ACC112 (cell line): ENCODE measurements around the gene SIX3.

Experiments
- H2AFZ ChIP-seq: fragments of 200-600 bp; sonication (generic); one replicate; pipeline ENCODE4 v1.6.0; 2017; ENCODE audit warnings: antibody characterized with exemption, low read length; ENCODE audit not compliant: unreplicated experiment
- H3K27ac ChIP-seq: fragments of 200-600 bp; sonication (generic); 2 replicates; pipeline ENCODE4 v1.5.1; 2014; ENCODE audit warnings: low read depth, mild to moderate bottlenecking, antibody characterized with exemption, low read length, moderate library complexity
- H3K27me3 ChIP-seq: fragments of 200-600 bp; sonication (generic); 2 replicates; pipeline ENCODE4 v1.6.1; 2014; ENCODE audit warnings: mild to moderate bottlenecking, antibody characterized with exemption, low read length, moderate library complexity, mixed read lengths; ENCODE audit not compliant: insufficient read depth
- H3K36me3 ChIP-seq: fragments of 200-600 bp; sonication (generic); 2 replicates; pipeline ENCODE4 v1.6.1; 2016; ENCODE audit warnings: mild to moderate bottlenecking, antibody characterized with exemption, low read length, moderate library complexity, mixed read lengths; ENCODE audit not compliant: insufficient read depth
- H3K4me1 ChIP-seq: fragments of 200-600 bp; sonication (generic); one replicate; pipeline ENCODE4 v1.6.1; 2016; ENCODE audit warnings: low read length, mixed read lengths; ENCODE audit not compliant: insufficient read depth, unreplicated experiment, control insufficient read depth
- H3K4me3 ChIP-seq: fragments of 200-600 bp; sonication (generic); 2 replicates; pipeline ENCODE4 v1.5.1; 2014; ENCODE audit warnings: mild to moderate bottlenecking, low read depth, low read length
- H3K79me2 ChIP-seq: fragments of 200-600 bp; sonication (generic); one replicate; pipeline ENCODE4 v1.6.0; 2016; ENCODE audit warnings: low read length; ENCODE audit not compliant: control insufficient read depth, unreplicated experiment, insufficient read depth

SIX3 gene

DNA sequence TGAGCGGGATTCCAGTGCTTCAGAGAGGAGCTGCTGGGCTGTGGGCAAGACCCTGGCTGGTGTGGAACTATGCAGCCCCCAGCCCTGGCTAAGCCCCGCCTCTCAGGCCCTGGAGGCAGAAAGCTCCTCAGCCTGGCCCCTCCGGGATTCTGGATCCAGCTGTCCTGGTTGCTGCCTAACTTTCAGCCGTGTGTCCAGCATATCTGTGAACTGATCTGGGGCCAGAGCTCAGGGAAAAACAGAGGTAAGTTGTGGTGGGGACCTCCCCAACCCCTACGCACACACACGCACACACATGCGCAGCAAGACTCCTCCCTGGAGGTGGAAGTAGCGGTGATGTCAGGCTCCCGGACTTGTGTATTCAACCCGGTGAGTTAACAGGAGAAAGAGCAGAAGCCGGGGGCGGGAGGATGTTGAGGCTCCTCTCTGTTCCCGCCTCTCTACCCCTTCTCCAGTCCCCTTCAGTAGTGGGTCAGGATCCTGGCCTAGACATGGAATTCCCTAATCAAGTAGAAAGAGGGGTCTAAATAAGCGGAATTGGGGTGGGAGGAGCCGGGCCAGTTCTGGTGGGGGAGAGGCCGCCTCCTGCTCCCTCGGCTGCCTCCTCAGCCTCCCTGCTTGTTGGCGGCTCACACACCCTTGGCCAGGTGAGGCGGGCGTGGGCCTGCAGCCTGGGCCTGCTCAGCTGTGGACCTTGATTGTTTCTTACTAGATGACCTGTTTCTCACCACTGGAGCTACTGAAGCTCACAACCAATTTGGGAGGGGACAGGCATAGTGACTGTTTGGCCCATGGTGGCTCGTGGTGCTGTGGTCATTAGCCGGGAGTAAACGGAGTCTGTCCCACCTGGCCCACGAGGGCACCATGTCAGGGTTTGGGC lies 34.3 kb downstream of the SIX3 start:
- Histone ChIP-seq H3K36me3 (no peaks in the 10 kb centered on the region), H3K79me2 (no peaks in the 10 kb centered on the region), H3K27me3 (no peaks in the 10 kb centered on the region), H2AFZ (no peak overlapping the region), H3K27ac (no peak overlapping the region), H3K4me1 (peaks cover 9% of the 10 kb centered on the region), H3K4me3 (no peak overlapping the region)

DNA sequence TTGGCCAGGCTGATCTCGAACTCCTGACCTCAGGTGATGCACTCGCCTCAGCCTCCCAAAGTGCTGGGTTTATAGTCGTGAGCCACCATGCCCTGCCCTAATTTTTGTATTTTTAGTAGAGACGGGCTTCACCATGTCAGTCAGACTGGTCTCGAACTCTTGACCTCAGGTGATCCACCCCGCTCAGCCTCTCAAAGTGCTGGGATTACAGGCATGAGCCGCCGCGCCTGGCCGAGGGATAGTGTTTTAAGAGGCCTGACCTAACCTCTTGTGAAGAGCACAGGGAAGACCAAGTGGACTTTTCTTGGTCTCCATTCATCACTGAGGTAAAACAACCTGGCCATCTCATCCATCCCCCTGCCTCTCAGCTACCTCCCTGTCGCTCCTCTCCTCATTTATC lies 38.1 kb downstream of the SIX3 start:
- Histone ChIP-seq H3K27ac (no peak overlapping the region), H3K27me3 (no peaks in the 10 kb centered on the region), H3K4me1 (no peaks in the 10 kb centered on the region), H3K79me2 (no peaks in the 10 kb centered on the region), H2AFZ (no peak overlapping the region), H3K36me3 (no peaks in the 10 kb centered on the region), H3K4me3 (no peak overlapping the region)

DNA sequence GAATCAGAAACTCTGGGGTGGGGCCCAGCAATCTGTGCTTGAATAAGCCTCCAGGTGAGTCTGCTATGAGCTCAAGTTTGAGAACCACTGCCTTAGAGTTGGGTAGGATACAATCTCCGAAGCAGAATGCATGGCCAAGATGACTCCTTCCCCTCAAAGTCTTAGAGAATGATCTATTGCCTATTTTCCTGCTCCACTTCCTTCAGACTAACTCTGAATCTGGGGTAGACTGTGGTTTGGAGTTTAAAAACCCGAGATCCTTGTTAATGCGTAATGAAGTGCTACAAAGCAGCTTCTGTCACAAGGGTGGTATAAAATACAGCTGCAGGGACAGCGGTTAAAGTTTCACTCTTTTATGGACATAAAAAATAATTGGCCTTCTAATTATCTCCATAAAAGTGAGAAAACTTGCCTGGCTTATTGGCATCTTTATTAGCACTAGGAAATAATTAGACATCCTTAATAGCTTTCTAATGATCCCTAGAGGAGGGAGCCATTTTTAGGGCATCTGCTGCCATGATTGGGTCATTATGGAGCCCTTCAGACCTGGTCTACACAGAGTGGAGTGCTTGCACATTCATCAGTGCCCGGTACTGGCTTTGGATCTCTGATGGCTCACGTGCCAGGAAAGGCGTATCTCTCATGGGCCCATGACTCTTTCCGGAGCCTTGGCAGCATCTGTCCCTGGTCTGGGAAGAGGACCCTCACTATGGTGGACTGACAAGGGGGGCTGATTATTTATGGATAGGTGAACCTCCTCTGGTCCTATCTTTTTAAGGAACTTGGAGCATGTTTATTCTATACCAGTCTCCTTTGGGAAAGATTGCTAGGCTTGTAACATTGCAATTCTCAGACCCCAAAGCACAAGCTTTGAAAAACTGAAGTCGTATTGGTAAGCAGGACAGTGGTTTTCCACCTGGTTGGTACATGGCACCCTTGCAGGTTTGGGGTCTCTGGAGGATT lies 39.5 kb downstream of the SIX3 start:
- H3K27ac ChIP-seq: no peak overlapping the region
- no peak overlapping the region for H3K4me3 ChIP-seq
- H3K79me2 ChIP-seq: no peaks in the 10 kb centered on the region
- no peaks in the 10 kb centered on the region for H3K4me1 ChIP-seq
- no peaks in the 10 kb centered on the region for H3K27me3 ChIP-seq
- no peaks in the 10 kb centered on the region for H3K36me3 ChIP-seq
- H2AFZ ChIP-seq: no peak overlapping the region

DNA sequence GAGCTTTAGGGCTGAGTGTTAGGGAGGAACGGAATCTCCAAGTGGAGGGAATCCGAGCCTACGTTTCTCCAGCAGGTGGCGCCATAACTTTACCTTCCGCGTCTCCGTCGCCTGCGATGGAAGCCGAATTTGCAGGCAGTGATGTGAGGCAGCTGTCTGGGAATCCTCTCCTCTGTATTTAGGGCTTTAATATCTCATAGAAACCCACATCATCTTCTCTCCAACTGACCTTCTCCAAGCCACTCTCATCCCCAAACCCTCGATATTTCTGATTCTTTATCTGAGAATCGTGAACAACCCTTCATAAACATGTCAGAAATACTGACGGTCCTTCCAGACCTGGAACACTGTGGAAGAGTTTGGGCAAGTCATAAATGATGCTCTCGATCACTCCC lies 40.2 kb downstream of the SIX3 start:
- Histone ChIP-seq H3K36me3 (no peaks in the 10 kb centered on the region), H3K27me3 (no peaks in the 10 kb centered on the region), H3K4me1 (no peaks in the 10 kb centered on the region), H3K79me2 (no peaks in the 10 kb centered on the region), H3K27ac (no peak overlapping the region), H2AFZ (peak overlapping the region; percentile 15), H3K4me3 (no peak overlapping the region)

DNA sequence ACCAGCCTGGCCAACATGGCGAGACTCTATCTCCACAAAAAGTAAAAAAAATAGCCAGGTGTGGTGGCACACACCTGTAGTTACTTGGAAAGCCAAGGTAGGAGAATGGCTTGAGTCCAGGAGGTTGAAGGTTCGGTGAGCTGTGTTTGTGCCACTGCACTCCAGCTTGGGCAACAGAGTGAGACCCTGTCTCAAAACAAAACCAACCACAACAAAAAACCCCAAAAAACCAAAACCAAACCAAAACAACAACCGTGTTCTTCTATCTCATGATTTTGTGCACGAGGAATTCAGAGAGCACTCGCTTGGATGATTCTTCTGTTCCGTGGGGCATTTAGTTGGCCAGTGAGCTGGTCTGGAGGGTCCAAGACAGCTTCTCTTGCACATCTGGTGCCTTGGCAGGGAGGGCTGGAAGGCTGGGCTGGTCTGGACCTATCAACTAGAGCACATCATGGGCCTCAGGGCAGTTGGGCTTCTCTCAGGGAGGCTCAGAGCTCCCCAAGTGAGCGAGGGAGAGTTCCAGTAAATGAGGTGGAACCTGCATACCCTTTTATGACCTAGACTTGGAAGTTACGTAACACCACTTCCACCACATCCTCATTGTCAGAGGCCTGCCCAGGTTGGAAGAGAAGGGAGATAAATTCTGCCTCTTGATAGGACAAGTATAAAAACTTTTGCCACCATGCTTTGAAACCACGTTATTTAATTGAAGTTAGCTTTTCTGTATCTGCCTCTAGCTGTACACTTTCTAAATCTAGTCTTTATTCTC lies 42.5 kb downstream of the SIX3 start:
- Histone ChIP-seq H3K36me3 (no peaks in the 10 kb centered on the region), H3K4me1 (no peaks in the 10 kb centered on the region), H3K27ac (no peak overlapping the region), H3K27me3 (peaks cover 8% of the 10 kb centered on the region; the same call in 1 of the 2 replicates), H2AFZ (no peak overlapping the region), H3K79me2 (no peaks in the 10 kb centered on the region), H3K4me3 (no peak overlapping the region)

DNA sequence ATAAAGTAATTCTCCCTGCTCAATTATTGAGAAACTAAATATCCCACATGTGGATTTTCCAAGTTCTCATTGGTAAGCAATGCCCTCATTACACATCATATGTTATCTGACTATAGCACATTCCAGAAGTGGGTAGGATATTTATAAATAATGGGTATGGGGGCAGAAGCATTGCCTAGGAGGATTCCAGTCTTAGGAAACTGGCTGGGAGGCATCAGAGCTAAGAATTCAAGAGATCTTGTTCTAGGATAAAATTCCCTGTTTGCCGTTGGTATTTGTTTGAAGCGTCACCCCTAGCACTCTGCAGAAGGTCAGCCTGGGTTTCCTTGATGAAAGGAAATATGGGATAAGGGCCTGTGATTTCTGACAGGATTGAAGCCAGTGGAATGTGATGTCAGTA lies 47.7 kb downstream of the SIX3 start:
- Histone ChIP-seq H2AFZ (no peak overlapping the region), H3K4me3 (no peak overlapping the region), H3K36me3 (no peaks in the 10 kb centered on the region), H3K4me1 (no peaks in the 10 kb centered on the region), H3K79me2 (no peaks in the 10 kb centered on the region), H3K27ac (no peak overlapping the region), H3K27me3 (peaks cover 42% of the 10 kb centered on the region)

DNA sequence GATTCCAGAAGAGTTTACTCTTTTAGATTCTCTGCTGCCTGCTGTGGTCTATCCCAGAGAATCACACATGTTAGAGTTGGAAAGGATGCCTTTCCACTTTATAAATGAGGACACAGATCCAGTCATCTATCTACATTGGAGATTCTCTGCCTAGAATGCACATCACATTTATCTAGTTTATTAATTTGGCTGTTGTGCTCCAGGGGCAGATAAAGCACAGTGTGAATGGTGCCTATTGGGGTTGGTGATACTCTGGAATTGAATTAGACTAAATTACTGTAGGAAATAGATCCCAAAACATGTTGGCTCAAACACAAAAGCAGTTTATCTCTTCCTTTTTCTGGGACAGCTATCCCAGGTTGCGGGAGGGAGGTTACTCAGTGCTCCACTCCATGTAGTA lies 52.9 kb downstream of the SIX3 start:
- H3K36me3 ChIP-seq: no peaks in the 10 kb centered on the region
- H3K79me2 ChIP-seq: no peaks in the 10 kb centered on the region
- H2AFZ ChIP-seq: no peak overlapping the region
- no peak overlapping the region for H3K27ac ChIP-seq
- no peaks in the 10 kb centered on the region for H3K4me1 ChIP-seq
- H3K27me3 ChIP-seq: peaks cover 80% of the 10 kb centered on the region
- H3K4me3 ChIP-seq: no peak overlapping the region
